ENCODE measurements around the gene SLC34A3. TPM values are rescaled to one million over a fixed set of nuclear protein-coding genes. Genes with fewer than 3 reads are reported as not detected.

The SLC34A3 gene
- total and polyA plus RNA-seq, 2 of the 8 experiments (the other 6 are each of a cell fraction or from before 2014, with no cell fraction given) = 0.08 TPM; not detected in 1

DNA sequence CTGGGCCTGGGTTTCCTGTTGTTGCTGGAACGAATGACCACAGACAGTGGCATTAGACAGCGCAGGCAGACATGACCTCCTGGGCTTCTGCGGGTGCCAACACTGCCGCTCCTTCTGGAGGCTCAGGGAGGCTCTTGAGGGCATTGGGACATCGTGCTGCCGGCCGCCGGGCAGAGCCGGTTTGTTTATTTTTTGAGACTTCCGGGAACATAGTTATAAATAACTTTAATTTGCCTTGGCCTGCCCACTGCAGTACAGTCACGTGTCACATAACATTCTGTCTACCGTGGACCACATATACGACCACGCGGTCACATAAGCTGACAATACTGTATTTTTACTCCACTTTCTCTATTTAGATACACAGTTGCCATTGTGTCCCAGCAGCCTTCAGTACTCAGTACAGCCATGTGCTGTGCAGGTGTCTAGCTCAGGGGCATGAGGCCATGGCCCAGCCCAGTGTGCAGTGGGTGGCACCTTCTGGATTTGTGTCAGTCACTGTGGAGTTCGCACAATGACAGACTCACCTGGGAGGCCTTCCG, 38.6 kb downstream of the SLC34A3 start (continued):
- TF ChIP-seq, protein P1, sequence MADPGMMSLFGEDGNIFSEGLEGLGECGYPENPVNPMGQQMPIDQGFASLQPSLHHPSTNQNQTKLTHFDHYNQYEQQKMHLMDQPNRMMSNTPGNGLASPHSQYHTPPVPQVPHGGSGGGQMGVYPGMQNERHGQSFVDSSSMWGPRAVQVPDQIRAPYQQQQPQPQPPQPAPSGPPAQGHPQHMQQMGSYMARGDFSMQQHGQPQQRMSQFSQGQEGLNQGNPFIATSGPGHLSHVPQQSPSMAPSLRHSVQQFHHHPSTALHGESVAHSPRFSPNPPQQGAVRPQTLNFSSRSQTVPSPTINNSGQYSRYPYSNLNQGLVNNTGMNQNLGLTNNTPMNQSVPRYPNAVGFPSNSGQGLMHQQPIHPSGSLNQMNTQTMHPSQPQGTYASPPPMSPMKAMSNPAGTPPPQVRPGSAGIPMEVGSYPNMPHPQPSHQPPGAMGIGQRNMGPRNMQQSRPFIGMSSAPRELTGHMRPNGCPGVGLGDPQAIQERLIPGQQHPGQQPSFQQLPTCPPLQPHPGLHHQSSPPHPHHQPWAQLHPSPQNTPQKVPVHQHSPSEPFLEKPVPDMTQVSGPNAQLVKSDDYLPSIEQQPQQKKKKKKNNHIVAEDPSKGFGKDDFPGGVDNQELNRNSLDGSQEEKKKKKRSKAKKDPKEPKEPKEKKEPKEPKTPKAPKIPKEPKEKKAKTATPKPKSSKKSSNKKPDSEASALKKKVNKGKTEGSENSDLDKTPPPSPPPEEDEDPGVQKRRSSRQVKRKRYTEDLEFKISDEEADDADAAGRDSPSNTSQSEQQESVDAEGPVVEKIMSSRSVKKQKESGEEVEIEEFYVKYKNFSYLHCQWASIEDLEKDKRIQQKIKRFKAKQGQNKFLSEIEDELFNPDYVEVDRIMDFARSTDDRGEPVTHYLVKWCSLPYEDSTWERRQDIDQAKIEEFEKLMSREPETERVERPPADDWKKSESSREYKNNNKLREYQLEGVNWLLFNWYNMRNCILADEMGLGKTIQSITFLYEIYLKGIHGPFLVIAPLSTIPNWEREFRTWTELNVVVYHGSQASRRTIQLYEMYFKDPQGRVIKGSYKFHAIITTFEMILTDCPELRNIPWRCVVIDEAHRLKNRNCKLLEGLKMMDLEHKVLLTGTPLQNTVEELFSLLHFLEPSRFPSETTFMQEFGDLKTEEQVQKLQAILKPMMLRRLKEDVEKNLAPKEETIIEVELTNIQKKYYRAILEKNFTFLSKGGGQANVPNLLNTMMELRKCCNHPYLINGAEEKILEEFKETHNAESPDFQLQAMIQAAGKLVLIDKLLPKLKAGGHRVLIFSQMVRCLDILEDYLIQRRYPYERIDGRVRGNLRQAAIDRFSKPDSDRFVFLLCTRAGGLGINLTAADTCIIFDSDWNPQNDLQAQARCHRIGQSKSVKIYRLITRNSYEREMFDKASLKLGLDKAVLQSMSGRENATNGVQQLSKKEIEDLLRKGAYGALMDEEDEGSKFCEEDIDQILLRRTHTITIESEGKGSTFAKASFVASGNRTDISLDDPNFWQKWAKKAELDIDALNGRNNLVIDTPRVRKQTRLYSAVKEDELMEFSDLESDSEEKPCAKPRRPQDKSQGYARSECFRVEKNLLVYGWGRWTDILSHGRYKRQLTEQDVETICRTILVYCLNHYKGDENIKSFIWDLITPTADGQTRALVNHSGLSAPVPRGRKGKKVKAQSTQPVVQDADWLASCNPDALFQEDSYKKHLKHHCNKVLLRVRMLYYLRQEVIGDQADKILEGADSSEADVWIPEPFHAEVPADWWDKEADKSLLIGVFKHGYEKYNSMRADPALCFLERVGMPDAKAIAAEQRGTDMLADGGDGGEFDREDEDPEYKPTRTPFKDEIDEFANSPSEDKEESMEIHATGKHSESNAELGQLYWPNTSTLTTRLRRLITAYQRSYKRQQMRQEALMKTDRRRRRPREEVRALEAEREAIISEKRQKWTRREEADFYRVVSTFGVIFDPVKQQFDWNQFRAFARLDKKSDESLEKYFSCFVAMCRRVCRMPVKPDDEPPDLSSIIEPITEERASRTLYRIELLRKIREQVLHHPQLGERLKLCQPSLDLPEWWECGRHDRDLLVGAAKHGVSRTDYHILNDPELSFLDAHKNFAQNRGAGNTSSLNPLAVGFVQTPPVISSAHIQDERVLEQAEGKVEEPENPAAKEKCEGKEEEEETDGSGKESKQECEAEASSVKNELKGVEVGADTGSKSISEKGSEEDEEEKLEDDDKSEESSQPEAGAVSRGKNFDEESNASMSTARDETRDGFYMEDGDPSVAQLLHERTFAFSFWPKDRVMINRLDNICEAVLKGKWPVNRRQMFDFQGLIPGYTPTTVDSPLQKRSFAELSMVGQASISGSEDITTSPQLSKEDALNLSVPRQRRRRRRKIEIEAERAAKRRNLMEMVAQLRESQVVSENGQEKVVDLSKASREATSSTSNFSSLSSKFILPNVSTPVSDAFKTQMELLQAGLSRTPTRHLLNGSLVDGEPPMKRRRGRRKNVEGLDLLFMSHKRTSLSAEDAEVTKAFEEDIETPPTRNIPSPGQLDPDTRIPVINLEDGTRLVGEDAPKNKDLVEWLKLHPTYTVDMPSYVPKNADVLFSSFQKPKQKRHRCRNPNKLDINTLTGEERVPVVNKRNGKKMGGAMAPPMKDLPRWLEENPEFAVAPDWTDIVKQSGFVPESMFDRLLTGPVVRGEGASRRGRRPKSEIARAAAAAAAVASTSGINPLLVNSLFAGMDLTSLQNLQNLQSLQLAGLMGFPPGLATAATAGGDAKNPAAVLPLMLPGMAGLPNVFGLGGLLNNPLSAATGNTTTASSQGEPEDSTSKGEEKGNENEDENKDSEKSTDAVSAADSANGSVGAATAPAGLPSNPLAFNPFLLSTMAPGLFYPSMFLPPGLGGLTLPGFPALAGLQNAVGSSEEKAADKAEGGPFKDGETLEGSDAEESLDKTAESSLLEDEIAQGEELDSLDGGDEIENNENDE (IDR thresholded peaks at IDR 0.05; ENCODE audit: insufficient replicate concordance, low read length) = no peak
- TF ChIP-seq MAFK (IDR thresholded peaks at IDR 0.05; ENCODE audit: low read depth, low read length) (no peak), HDAC2 (IDR thresholded peaks at IDR 0.05; ENCODE audit: borderline replicate concordance in 1 of 2, low read depth in 2 of 2, low read length in 2 of 2) (no peak), CREB1 (IDR thresholded peaks at IDR 0.05) (no peak), TCF12 (IDR thresholded peaks at IDR 0.05; ENCODE audit: low read depth, low read length) (no peak), FOSL1 (IDR thresholded peaks at IDR 0.05; ENCODE audit: insufficient read depth, low read depth, low read length) (no peak), CBX5 (IDR thresholded peaks at IDR 0.05; ENCODE audit: low read depth, low read length) (no peak), SIRT6 (IDR thresholded peaks at IDR 0.05; ENCODE audit: low read length) (no peak)
- TF ChIP-seq, protein P2, sequence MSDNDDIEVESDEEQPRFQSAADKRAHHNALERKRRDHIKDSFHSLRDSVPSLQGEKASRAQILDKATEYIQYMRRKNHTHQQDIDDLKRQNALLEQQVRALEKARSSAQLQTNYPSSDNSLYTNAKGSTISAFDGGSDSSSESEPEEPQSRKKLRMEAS (IDR thresholded peaks at IDR 0.05) = no peak

Measured in H1 (cell line).